Tibial nerve (tissue), 4 donors: ENCODE measurements around the gene PITPNM2.
A peak's percentile ranks its signal among the peaks of the same experiment; 100 is the strongest.

Source experiments
- CTCF ChIP-seq, 5 experiments: fragments of 200-600 bp in 3 of 5; fragments of 450-650 bp in 2 of 5; sonication (generic) in 3 of 5; IDR thresholded peaks; one replicate each; pipeline ENCODE4 v1.5.1; 2016 to 2019; ENCODE audit warnings: antibody characterized with exemption in 5 of 5, mild to moderate bottlenecking in 3 of 5, moderate library complexity in 2 of 5
- EP300 ChIP-seq, 2 donors: sonication (generic); formaldehyde crosslinking; IDR thresholded peaks; one replicate each; pipeline ENCODE4 v1.6.1; 2017; ENCODE audit warnings: antibody characterized with exemption in 2 of 2, mild to moderate bottlenecking in 1 of 2
- POLR2A ChIP-seq, 2 donors: fragments of 450-650 bp; IDR thresholded peaks; one replicate each; pipeline ENCODE4 v1.6.1; 2017; ENCODE audit warnings: antibody characterized with exemption in 2 of 2, mild to moderate bottlenecking in 2 of 2, moderate library complexity in 2 of 2

GRCh38 chr12:123115409-123116121 is 35.3 kb downstream of the PITPNM2 start:
- TF ChIP-seq CTCF (IDR thresholded peaks at IDR 0.05) = no peak
- no peak for TF ChIP-seq POLR2A (IDR thresholded peaks at IDR 0.05)
- TF ChIP-seq EP300 (IDR thresholded peaks at IDR 0.05) = peak in 1 of 2 donors; percentile 84
